K562 (cell line): Measurements from ENCODE around the gene CNTNAP4. TPM values are rescaled to one million over a fixed set of nuclear protein-coding genes. Genes with fewer than 3 reads are reported as not detected.

Experiments used
- ATAC-seq: fragments of 200-7000 bp; cut with Tn5 transposase; 3 replicates; pipeline ENCODE4 v1.9.1; 2020; ENCODE audit warnings: moderate library complexity
- BruUV-seq: library from RNA; stranded (reverse); fragments of 400-500 nt; replicated peaks from 2 replicates; lab custom pipeline; 2021; lab: Mats Ljungman, UMichigan
- CTCF ChIA-PET: fragments of 300-600 bp; formaldehyde crosslinking; extraction: SDS; loops from one replicate; lab custom pipeline; 2021; ENCODE audit warnings: low intra/inter-chr PET ratio; lab: Yijun Ruan, JAX
- POLR2A ChIA-PET: fragments of 300-600, 350-650 bp; sonication (Branson Sonifier 250); formaldehyde crosslinking; extraction: SDS; loops from one replicate; lab custom pipeline; 2021; ENCODE audit warnings: antibody characterized with exemption, inconsistent platforms; lab: Yijun Ruan, JAX
- DNase-seq, 4 experiments: peaks; one replicate each; pipeline versions ENCODE4 v3.0.0 to v3.0.0-alpha.2; 2011 to 2018; ENCODE audit warnings: low spot score in 3 of 4, mixed read lengths in 3 of 4; ENCODE audit errors: extremely low read depth in 1 of 4
- FAIRE-seq: peaks from 2 replicates; lab custom pipeline; 2011; peaks lifted over from hg19 to GRCh38; lab: Jason Lieb, UNC
- H2AFZ ChIP-seq: 2 replicates; pipeline ENCODE4 v1.6.0; 2011; ENCODE audit warnings: low read depth, low read length, control low read depth, inconsistent platforms
- H3K27ac ChIP-seq: fragments of 200-600 bp; 3 replicates; pipeline ENCODE4 v1.8.0; 2011; ENCODE audit warnings: low read depth, mild to moderate bottlenecking, control low read depth, inconsistent platforms, low read length, moderate library complexity, mixed read lengths; ENCODE audit errors: extremely low read depth
- H3K27me3 ChIP-seq, 2 experiments: fragments of 300-600 bp in 1 of 2; 2 replicates in 1 of 2; 3 replicates in 1 of 2; pipeline versions ENCODE4 v1.6.0 to v1.8.0; 2011; ENCODE audit warnings: inconsistent platforms in 2 of 2, low read length in 2 of 2, mild to moderate bottlenecking in 1 of 2, mixed read lengths in 1 of 2, moderate library complexity in 1 of 2; ENCODE audit not compliant: control insufficient read depth in 2 of 2, insufficient read depth in 2 of 2
- H3K36me3 ChIP-seq: fragments of 300-600 bp; 3 replicates; pipeline ENCODE4 v1.8.0; 2011; ENCODE audit warnings: mild to moderate bottlenecking, low read length, inconsistent platforms; ENCODE audit not compliant: control insufficient read depth, insufficient read depth
- H3K4me1 ChIP-seq, 2 experiments: fragments of 200-600 bp in 1 of 2; replicated peaks in 1 of 2; 2 replicates in 1 of 2; 3 replicates in 1 of 2; pipeline versions ENCODE4 v1.5.1 to v1.8.0; 2011; ENCODE audit warnings: inconsistent platforms in 2 of 2, low read length in 2 of 2, mild to moderate bottlenecking in 1 of 2, mixed read lengths in 1 of 2, moderate library complexity in 1 of 2; ENCODE audit not compliant: control insufficient read depth in 2 of 2, insufficient read depth in 2 of 2
- H3K4me2 ChIP-seq: 2 replicates; pipeline ENCODE4 v1.6.1; 2011; ENCODE audit warnings: low read length, control low read depth, inconsistent platforms, mixed read lengths; ENCODE audit not compliant: insufficient read depth
- H3K4me3 ChIP-seq: fragments of 200-600 bp; sonication (generic), shearing (Covaris generic); 2 replicates; pipeline ENCODE4 v1.5.1; 2016; ENCODE audit warnings: control low read depth, inconsistent platforms
- H3K79me2 ChIP-seq: fragments of 200-600 bp; 3 replicates; pipeline ENCODE4 v1.8.0; 2011; ENCODE audit warnings: low read length, inconsistent platforms; ENCODE audit not compliant: control insufficient read depth, insufficient read depth
- H3K9ac ChIP-seq, 2 experiments: 2 replicates each; pipeline versions ENCODE4 v1.6.0 to v1.6.1; 2011; ENCODE audit warnings: low read depth in 2 of 2, low read length in 2 of 2, control low read depth in 1 of 2, inconsistent platforms in 1 of 2, mild to moderate bottlenecking in 1 of 2, mixed read lengths in 1 of 2; ENCODE audit not compliant: insufficient read depth in 1 of 2
- H3K9me1 ChIP-seq: one replicate; pipeline ENCODE4 v1.6.0; 2011; ENCODE audit warnings: inconsistent platforms, mild to moderate bottlenecking, low read length, moderate library complexity; ENCODE audit not compliant: control insufficient read depth, insufficient read depth
- H3K9me3 ChIP-seq: replicated peaks from 2 replicates; pipeline ENCODE4 v1.5.1; 2011; ENCODE audit warnings: low read depth, low read length, inconsistent platforms; ENCODE audit not compliant: control insufficient read depth, insufficient read depth
- H4K20me1 ChIP-seq: replicated peaks from 2 replicates; pipeline ENCODE4 v1.6.1; 2011; ENCODE audit warnings: low read length, inconsistent platforms, mixed read lengths; ENCODE audit not compliant: control insufficient read depth, insufficient read depth
- PTBP1 ChIP-seq: fragments of 200-400 bp; formaldehyde crosslinking; IDR thresholded peaks from 2 replicates; pipeline ENCODE4 v1.6.1; 2017; ENCODE audit warnings: low read depth, low read length
- RAD21 ChIP-seq, 2 experiments: fragments of 250-450 bp in 1 of 2; fragments of 450-650 bp in 1 of 2; sonication (Bioruptor Pico) in 1 of 2; formaldehyde crosslinking in 1 of 2; IDR thresholded peaks in 1 of 2; conservative IDR thresholded peaks in 1 of 2; 2 replicates each; pipeline versions ENCODE4 v1.4.0 to v1.8.0; 2020 to 2022; ENCODE audit warnings: mild to moderate bottlenecking in 2 of 2, moderate library complexity in 1 of 2
- ZFP30 ChIP-seq: fragments of 250-450 bp; sonication (Bioruptor Pico); IDR thresholded peaks from 2 replicates; pipeline ENCODE4 v1.8.0; 2022; ENCODE audit warnings: moderate library complexity, mild to moderate bottlenecking, inconsistent platforms, borderline replicate concordance
- ZNF146 ChIP-seq: IDR thresholded peaks from one replicate; pipeline ENCODE4 v1.6.1; 2018; ENCODE audit warnings: missing compliant biosample characterization; ENCODE audit not compliant: unreplicated experiment
- ZNF644 ChIP-seq: fragments of 200-800 bp; sonication (Bioruptor generic); IDR thresholded peaks from 2 replicates; pipeline ENCODE4 v1.6.1; 2016; ENCODE audit warnings: low read depth, missing genetic modification characterization, missing compliant biosample characterization
- ZNF766 ChIP-seq: fragments of 200-800 bp; sonication (Bioruptor generic); conservative IDR thresholded peaks from 2 replicates; pipeline ENCODE4 v1.6.1; 2016; ENCODE audit warnings: missing genetic modification characterization, missing compliant biosample characterization
- ZSCAN29 ChIP-seq: fragments of 450-650 bp; IDR thresholded peaks from 2 replicates; pipeline ENCODE4 v1.6.1; 2017
- WGBS: fragments of 100-300 bp; shearing (Covaris generic); methylation state at CpG from one replicate; pipeline ENCODE4 v1.1.6; 2016; ENCODE audit warnings: low coverage, mixed read lengths; ENCODE audit not compliant: insufficient coverage; ENCODE audit errors: missing lambda C conversion rate; 5-methylcytosine and 5-hydroxymethylcytosine counted together
- in situ Hi-C: fragments of 300-500 bp; cut with MboI; formaldehyde crosslinking; loops from 4 replicates; pipeline ENCODE4 v1.15.0; 2018; ENCODE audit warnings: inconsistent platforms, mixed read lengths
- intact Hi-C: fragments of 100-400 bp; cut with micrococcal nuclease; formaldehyde crosslinking; loops from 2 replicates; pipeline ENCODE4 v1.14.2; 2022
- polyA plus RNA-seq, 8 experiments: library from polyadenylated mRNA; depleted of rRNA in 4 of 8; stranded (reverse) in 5 of 8; unstranded in 3 of 8; fragments of >200 nt; fragmentation: Nextera tagmentation in 2 of 8; fragmentation: Illumina TruSeq in 1 of 8; extraction: Ambion mirVana in 2 of 8; extraction: Trizol in 1 of 8; gene quantifications; 2 replicates each; pipeline versions ENCODE4 v1.2.1 to v1.2.3, GENCODE V29; 2011 to 2014; ENCODE audit warnings: inconsistent platforms in 1 of 8, missing spikeins in 1 of 8
- total RNA-seq, 7 experiments: library from RNA; depleted of rRNA in 6 of 7; stranded (reverse); fragments of >200 nt in 6 of 7; fragmentation: Illumina TruSeq in 2 of 7; extraction: Trizol in 2 of 7; gene quantifications; 2 replicates each; pipeline versions ENCODE4 v1.2.1 to v1.2.3, GENCODE V29; 2011 to 2021; ENCODE audit warnings: low replicate concordance in 1 of 7

The CNTNAP4 gene
- total and polyA plus RNA-seq, 9 of the 15 experiments (the other 6 are each of a cell fraction or from before 2014, with no cell fraction given): not detected

- no peaks in the 10 kb centered on the region for H3K79me2 ChIP-seq
- no peaks in the 10 kb centered on the region for H3K9me1 ChIP-seq
- H3K36me3 ChIP-seq: no peaks in the 10 kb centered on the region
- H3K9ac ChIP-seq: no peak overlapping the region
- H4K20me1 ChIP-seq: no peaks in the 10 kb centered on the region
- ChIA-PET POLR2A (no interaction called here), CTCF (no interaction called here)
- intact Hi-C loops (no loop called here), in situ Hi-C loops (no loop called here)
- WGBS: 0% methylated on average over 5 of the region's 5 CpGs
- H3K9me3 ChIP-seq: no peaks in the 10 kb centered on the region
- no peak overlapping the region for H3K27ac ChIP-seq
- TF ChIP-seq ZNF644 (tag) (no peak), RAD21 (CRISPR knock-in tag; conservative IDR thresholded peaks at IDR 0.05 in 1 of 2, IDR thresholded peaks at IDR 0.05 in 1 of 2) (no peak), ZSCAN29 (no peak), ZNF146 (CRISPR knock-in tag) (no peak), ZNF766 (CRISPR knock-in tag) (no peak), PTBP1 (no peak), ZFP30 (no peak)
- ATAC-seq: no peak
- no TSS peak for BruUV-seq
- no peaks in the 10 kb centered on the region for H3K4me1 ChIP-seq
- H3K4me3 ChIP-seq: no peak overlapping the region
- H2AFZ ChIP-seq: no peak overlapping the region
- FAIRE-seq: no peak
- no peaks in the 10 kb centered on the region for H3K27me3 ChIP-seq
- H3K4me2 ChIP-seq: no peak overlapping the region
- DNase-seq: no peak
Observed at GRCh38 chr16:76531236-76531635, 254.0 kb downstream of the CNTNAP4 start.
